SK-N-SH treated with all-trans-retinoic acid at 6 μM for 48 hours (cell line): ENCODE measurements around the gene ARL4D.

Source experiments
- ATAC-seq: fragments of 200-7000 bp; cut with Tn5 transposase; 3 replicates; pipeline ENCODE4 v1.9.1; 2020; ENCODE audit warnings: mild to moderate bottlenecking, moderate library complexity
- ARNTL ChIP-seq: fragments of 450-650 bp; formaldehyde crosslinking; IDR thresholded peaks from 2 replicates; pipeline ENCODE4 v1.5.0; 2020; ENCODE audit warnings: low read depth, mild to moderate bottlenecking, moderate library complexity, borderline replicate concordance
- BACH2 ChIP-seq: fragments of 250-450 bp; sonication (Bioruptor Pico); IDR thresholded peaks from 2 replicates; pipeline ENCODE4 v1.9.0; 2021; ENCODE audit warnings: mild to moderate bottlenecking, borderline replicate concordance
- CSDC2 ChIP-seq: fragments of 250-450 bp; sonication (Bioruptor Pico); IDR thresholded peaks from 2 replicates; pipeline ENCODE4 v1.5.0; 2020; ENCODE audit warnings: mild to moderate bottlenecking, moderate library complexity
- CSRNP3 ChIP-seq: fragments of 250-450 bp; sonication (Bioruptor Pico); IDR thresholded peaks from 2 replicates; pipeline ENCODE4 v1.5.1; 2021; ENCODE audit warnings: mild to moderate bottlenecking, moderate library complexity
- ESRRG ChIP-seq: fragments of 250-450 bp; sonication (Bioruptor Pico); IDR thresholded peaks from 2 replicates; pipeline ENCODE4 v1.6.1; 2021; ENCODE audit warnings: mild to moderate bottlenecking
- GLIS3 ChIP-seq: fragments of 250-450 bp; sonication (Bioruptor Pico); IDR thresholded peaks from 2 replicates; pipeline ENCODE4 v1.5.0; 2020; ENCODE audit warnings: mild to moderate bottlenecking, moderate library complexity
- ISL1 ChIP-seq: fragments of 250-450 bp; sonication (Bioruptor Pico); IDR thresholded peaks from 2 replicates; pipeline ENCODE4 v2.1.2; 2022; ENCODE audit warnings: mild to moderate bottlenecking, moderate library complexity
- OSR1 ChIP-seq: fragments of 250-450 bp; sonication (Bioruptor Pico); IDR thresholded peaks from 2 replicates; pipeline ENCODE4 v1.8.0; 2022; ENCODE audit warnings: moderate library complexity, mild to moderate bottlenecking, inconsistent platforms
- PPARA ChIP-seq: fragments of 250-450 bp; sonication (Bioruptor Pico); IDR thresholded peaks from 2 replicates; pipeline ENCODE4 v1.5.0; 2020; ENCODE audit warnings: mild to moderate bottlenecking, borderline replicate concordance
- RARB ChIP-seq: fragments of 250-450 bp; sonication (Bioruptor Pico); IDR thresholded peaks from 2 replicates; pipeline ENCODE4 v1.8.0; 2021; ENCODE audit warnings: mild to moderate bottlenecking, moderate library complexity
- SNAI2 ChIP-seq: fragments of 250-450 bp; sonication (Bioruptor Pico); IDR thresholded peaks from 2 replicates; pipeline ENCODE4 v1.5.0; 2020; ENCODE audit warnings: mild to moderate bottlenecking, moderate library complexity
- TCF4 ChIP-seq: fragments of 250-450 bp; sonication (Bioruptor Pico); IDR thresholded peaks from 2 replicates; pipeline ENCODE4 v1.8.0; 2021; ENCODE audit warnings: mild to moderate bottlenecking, moderate library complexity, borderline replicate concordance
- TOX ChIP-seq: fragments of 250-450 bp; sonication (Bioruptor Pico); IDR thresholded peaks from 2 replicates; pipeline ENCODE4 v1.8.0; 2021; ENCODE audit warnings: mild to moderate bottlenecking, moderate library complexity, borderline replicate concordance
- ZC3H10 ChIP-seq: fragments of 250-450 bp; sonication (Bioruptor Pico); IDR thresholded peaks from 2 replicates; pipeline ENCODE4 v1.5.1; 2021; ENCODE audit warnings: mild to moderate bottlenecking, moderate library complexity
- ZFP3 ChIP-seq: fragments of 250-450 bp; sonication (Bioruptor Pico); IDR thresholded peaks from 2 replicates; pipeline ENCODE4 v1.5.0; 2020; ENCODE audit warnings: mild to moderate bottlenecking, moderate library complexity
- ZFP30 ChIP-seq: fragments of 450-650 bp; formaldehyde crosslinking; IDR thresholded peaks from 2 replicates; pipeline ENCODE4 v1.5.0; 2022; ENCODE audit warnings: mild to moderate bottlenecking, moderate library complexity
- ZNF565 ChIP-seq: fragments of 450-650 bp; formaldehyde crosslinking; conservative IDR thresholded peaks from 2 replicates; pipeline ENCODE4 v1.5.0; 2020; ENCODE audit warnings: low read depth, mild to moderate bottlenecking, moderate library complexity
- ZNF70 ChIP-seq: fragments of 450-650 bp; formaldehyde crosslinking; IDR thresholded peaks from 2 replicates; pipeline ENCODE4 v1.5.0; 2020; ENCODE audit warnings: mild to moderate bottlenecking, moderate library complexity
- ZNF8 ChIP-seq: fragments of 450-650 bp; formaldehyde crosslinking; IDR thresholded peaks from 2 replicates; pipeline ENCODE4 v1.5.0; 2020; ENCODE audit warnings: mild to moderate bottlenecking, moderate library complexity
- TF ChIP-seq, protein P1 (sequence below): fragments of 250-450 bp; sonication (Bioruptor Pico); IDR thresholded peaks from 2 replicates; pipeline ENCODE4 v1.5.1; 2020; ENCODE audit warnings: low read depth, mild to moderate bottlenecking, moderate library complexity
- TF ChIP-seq, protein P2 (sequence below): fragments of 250-450 bp; sonication (Bioruptor Pico); IDR thresholded peaks from 2 replicates; pipeline ENCODE4 v1.8.0; 2020; ENCODE audit warnings: mild to moderate bottlenecking, moderate library complexity, borderline replicate concordance
- TF ChIP-seq, protein P3 (sequence below): fragments of 250-450 bp; sonication (Bioruptor Pico); IDR thresholded peaks from 2 replicates; pipeline ENCODE4 v1.8.0; 2021; ENCODE audit warnings: low read depth, mild to moderate bottlenecking, moderate library complexity, borderline replicate concordance
- TF ChIP-seq, protein P4 (sequence below): fragments of 250-450 bp; sonication (Bioruptor Pico); IDR thresholded peaks from 2 replicates; pipeline ENCODE4 v1.5.0; 2020; ENCODE audit warnings: mild to moderate bottlenecking, moderate library complexity

ARL4D gene

GRCh38 chr17:43403846-43404245, 5.1 kb downstream of the ARL4D start:
- TF ChIP-seq SNAI2 (CRISPR knock-in tag) (no peak), BACH2 (CRISPR knock-in tag) (no peak), ZNF565 (CRISPR knock-in tag) (no peak), TOX (CRISPR knock-in tag) (no peak), RARB (CRISPR knock-in tag) (no peak), ZFP30 (CRISPR knock-in tag) (no peak), GLIS3 (CRISPR knock-in tag) (no peak), CSRNP3 (CRISPR knock-in tag) (no peak), ARNTL (no peak), TCF4 (no peak), ZNF70 (peak; percentile 35; the same call in 1 of the 2 replicates), ZNF8 (CRISPR knock-in tag) (no peak), ISL1 (CRISPR knock-in tag) (0 out of 2 replicates have a peak, but pooled peaks have one; percentile 18), ESRRG (CRISPR knock-in tag) (no peak), ZFP3 (CRISPR knock-in tag) (peak; percentile 50; the same call in 1 of the 2 replicates), OSR1 (no peak), PPARA (no peak), CSDC2 (CRISPR knock-in tag) (no peak), ZC3H10 (no peak)
- TF ChIP-seq, protein P1, sequence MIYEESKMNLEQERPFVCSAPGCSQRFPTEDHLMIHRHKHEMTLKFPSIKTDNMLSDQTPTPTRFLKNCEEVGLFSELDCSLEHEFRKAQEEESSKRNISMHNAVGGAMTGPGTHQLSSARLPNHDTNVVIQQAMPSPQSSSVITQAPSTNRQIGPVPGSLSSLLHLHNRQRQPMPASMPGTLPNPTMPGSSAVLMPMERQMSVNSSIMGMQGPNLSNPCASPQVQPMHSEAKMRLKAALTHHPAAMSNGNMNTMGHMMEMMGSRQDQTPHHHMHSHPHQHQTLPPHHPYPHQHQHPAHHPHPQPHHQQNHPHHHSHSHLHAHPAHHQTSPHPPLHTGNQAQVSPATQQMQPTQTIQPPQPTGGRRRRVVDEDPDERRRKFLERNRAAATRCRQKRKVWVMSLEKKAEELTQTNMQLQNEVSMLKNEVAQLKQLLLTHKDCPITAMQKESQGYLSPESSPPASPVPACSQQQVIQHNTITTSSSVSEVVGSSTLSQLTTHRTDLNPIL (CRISPR knock-in tag), result no peak
- TF ChIP-seq, protein P2, sequence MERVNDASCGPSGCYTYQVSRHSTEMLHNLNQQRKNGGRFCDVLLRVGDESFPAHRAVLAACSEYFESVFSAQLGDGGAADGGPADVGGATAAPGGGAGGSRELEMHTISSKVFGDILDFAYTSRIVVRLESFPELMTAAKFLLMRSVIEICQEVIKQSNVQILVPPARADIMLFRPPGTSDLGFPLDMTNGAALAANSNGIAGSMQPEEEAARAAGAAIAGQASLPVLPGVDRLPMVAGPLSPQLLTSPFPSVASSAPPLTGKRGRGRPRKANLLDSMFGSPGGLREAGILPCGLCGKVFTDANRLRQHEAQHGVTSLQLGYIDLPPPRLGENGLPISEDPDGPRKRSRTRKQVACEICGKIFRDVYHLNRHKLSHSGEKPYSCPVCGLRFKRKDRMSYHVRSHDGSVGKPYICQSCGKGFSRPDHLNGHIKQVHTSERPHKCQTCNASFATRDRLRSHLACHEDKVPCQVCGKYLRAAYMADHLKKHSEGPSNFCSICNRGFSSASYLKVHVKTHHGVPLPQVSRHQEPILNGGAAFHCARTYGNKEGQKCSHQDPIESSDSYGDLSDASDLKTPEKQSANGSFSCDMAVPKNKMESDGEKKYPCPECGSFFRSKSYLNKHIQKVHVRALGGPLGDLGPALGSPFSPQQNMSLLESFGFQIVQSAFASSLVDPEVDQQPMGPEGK (CRISPR knock-in tag), result no peak
- TF ChIP-seq, protein P3, sequence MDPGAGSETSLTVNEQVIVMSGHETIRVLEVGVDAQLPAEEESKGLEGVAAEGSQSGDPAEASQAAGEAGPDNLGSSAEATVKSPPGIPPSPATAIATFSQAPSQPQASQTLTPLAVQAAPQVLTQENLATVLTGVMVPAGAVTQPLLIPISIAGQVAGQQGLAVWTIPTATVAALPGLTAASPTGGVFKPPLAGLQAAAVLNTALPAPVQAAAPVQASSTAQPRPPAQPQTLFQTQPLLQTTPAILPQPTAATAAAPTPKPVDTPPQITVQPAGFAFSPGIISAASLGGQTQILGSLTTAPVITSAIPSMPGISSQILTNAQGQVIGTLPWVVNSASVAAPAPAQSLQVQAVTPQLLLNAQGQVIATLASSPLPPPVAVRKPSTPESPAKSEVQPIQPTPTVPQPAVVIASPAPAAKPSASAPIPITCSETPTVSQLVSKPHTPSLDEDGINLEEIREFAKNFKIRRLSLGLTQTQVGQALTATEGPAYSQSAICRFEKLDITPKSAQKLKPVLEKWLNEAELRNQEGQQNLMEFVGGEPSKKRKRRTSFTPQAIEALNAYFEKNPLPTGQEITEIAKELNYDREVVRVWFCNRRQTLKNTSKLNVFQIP (CRISPR knock-in tag), result no peak
- TF ChIP-seq, protein P4, sequence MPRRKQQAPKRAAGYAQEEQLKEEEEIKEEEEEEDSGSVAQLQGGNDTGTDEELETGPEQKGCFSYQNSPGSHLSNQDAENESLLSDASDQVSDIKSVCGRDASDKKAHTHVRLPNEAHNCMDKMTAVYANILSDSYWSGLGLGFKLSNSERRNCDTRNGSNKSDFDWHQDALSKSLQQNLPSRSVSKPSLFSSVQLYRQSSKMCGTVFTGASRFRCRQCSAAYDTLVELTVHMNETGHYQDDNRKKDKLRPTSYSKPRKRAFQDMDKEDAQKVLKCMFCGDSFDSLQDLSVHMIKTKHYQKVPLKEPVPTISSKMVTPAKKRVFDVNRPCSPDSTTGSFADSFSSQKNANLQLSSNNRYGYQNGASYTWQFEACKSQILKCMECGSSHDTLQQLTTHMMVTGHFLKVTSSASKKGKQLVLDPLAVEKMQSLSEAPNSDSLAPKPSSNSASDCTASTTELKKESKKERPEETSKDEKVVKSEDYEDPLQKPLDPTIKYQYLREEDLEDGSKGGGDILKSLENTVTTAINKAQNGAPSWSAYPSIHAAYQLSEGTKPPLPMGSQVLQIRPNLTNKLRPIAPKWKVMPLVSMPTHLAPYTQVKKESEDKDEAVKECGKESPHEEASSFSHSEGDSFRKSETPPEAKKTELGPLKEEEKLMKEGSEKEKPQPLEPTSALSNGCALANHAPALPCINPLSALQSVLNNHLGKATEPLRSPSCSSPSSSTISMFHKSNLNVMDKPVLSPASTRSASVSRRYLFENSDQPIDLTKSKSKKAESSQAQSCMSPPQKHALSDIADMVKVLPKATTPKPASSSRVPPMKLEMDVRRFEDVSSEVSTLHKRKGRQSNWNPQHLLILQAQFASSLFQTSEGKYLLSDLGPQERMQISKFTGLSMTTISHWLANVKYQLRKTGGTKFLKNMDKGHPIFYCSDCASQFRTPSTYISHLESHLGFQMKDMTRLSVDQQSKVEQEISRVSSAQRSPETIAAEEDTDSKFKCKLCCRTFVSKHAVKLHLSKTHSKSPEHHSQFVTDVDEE (CRISPR knock-in tag), result no peak
- peak; percentile 10; the same call in 1 of the 3 replicates for ATAC-seq

- ATAC-seq, result no peak
- TF ChIP-seq ZNF8 (CRISPR knock-in tag) (no peak), ARNTL (no peak), ZNF565 (CRISPR knock-in tag) (no peak)
- TF ChIP-seq, protein P2 (CRISPR knock-in tag), result no peak
Measured at GRCh38 chr17:43405861-43406260, 7.1 kb downstream of the ARL4D start.
